Left renal pelvis (tissue), 4 donors: ENCODE measurements around the gene TOP3A. TPM values are rescaled to one million over a fixed set of nuclear protein-coding genes. Genes with fewer than 3 reads are reported as not detected.

ENCODE experiments used
- DNase-seq, 4 donors: peaks; one replicate each; pipeline ENCODE4 v3.0.0-alpha.2; 2013; ENCODE audit warnings: low read depth in 4 of 4, low spot score in 3 of 4
- polyA plus RNA-seq, 4 donors: library from polyadenylated mRNA; unstranded; fragments of 120-200 nt; gene quantifications; one replicate each; pipeline ENCODE4 v1.2.1, GENCODE V29; 2013; ENCODE audit not compliant: insufficient read length in 4 of 4

The TOP3A gene
- polyA plus RNA-seq, 4 donors = 35.4 to 52.4 (median 42.5) TPM

GRCh38 chr17:18256351-18256750 is 58.4 kb downstream of the TOP3A start:
- no peak for DNase-seq

GRCh38 chr17:18254888-18255649 is 59.7 kb downstream of the TOP3A start:
- no peak for DNase-seq

- no peak for DNase-seq
Observed at GRCh38 chr17:18253947-18254821, 60.6 kb downstream of the TOP3A start.

GRCh38 chr17:18253187-18253884 is 61.5 kb downstream of the TOP3A start:
- no peak for DNase-seq

GRCh38 chr17:18252160-18252559 is 62.6 kb downstream of the TOP3A start:
- no peak for DNase-seq

GRCh38 chr17:18251204-18251603 is 63.6 kb downstream of the TOP3A start:
- DNase-seq = no peak

GRCh38 chr17:18250708-18251107 is 64.1 kb downstream of the TOP3A start:
- DNase-seq = no peak

- no peak for DNase-seq
Observed at GRCh38 chr17:18250259-18250658, 64.5 kb downstream of the TOP3A start.

- no peak for DNase-seq
Observed at GRCh38 chr17:18248811-18249210, 66.0 kb downstream of the TOP3A start.

GRCh38 chr17:18248300-18248731 is 66.5 kb downstream of the TOP3A start:
- DNase-seq = no peak

- DNase-seq = no peak
Observed at GRCh38 chr17:18247613-18248001, 67.2 kb downstream of the TOP3A start.

GRCh38 chr17:18246880-18247612 is 67.7 kb downstream of the TOP3A start:
- no peak for DNase-seq

- no peak for DNase-seq
Observed at GRCh38 chr17:18246109-18246725, 68.6 kb downstream of the TOP3A start.

- no peak for DNase-seq
Observed at GRCh38 chr17:18245038-18245776, 69.6 kb downstream of the TOP3A start.

- no peak for DNase-seq
Observed at GRCh38 chr17:18241229-18241871, 73.4 kb downstream of the TOP3A start.

- DNase-seq = no peak
Observed at GRCh38 chr17:18240449-18240848, 74.3 kb downstream of the TOP3A start.

GRCh38 chr17:18238299-18238698 is 76.5 kb downstream of the TOP3A start:
- DNase-seq = no peak

GRCh38 chr17:18237461-18237860 is 77.3 kb downstream of the TOP3A start:
- DNase-seq = no peak

GRCh38 chr17:18236494-18236893 is 78.3 kb downstream of the TOP3A start:
- no peak for DNase-seq
